ENCODE measurements around the gene VEZT.
"Not testable (repeated sequence)": the region's sequence is repeated elsewhere in the genome, so short reads cannot be mapped to it uniquely, and the experiment has no call there.

The VEZT gene

DNA sequence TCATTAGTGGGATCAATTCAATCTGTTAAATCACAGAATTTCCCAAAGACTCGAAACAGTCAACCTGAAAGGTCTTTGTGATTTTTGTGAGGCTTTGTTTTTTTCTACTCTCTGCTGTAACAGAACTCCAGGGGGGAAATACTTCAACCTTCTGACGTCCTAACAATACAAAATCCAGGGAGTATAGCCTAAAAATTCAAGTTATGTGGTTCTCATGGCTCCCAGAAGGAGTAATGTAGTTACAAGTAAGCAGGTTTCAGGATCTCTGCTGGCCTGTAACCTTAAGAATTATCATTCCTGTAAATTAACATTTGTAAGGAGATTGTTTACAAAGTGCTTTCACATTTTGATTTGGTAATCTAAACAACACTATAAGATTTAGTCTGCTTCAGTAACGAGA lies 39.9 kb downstream of the VEZT start:
- DNase-seq: no peak

GRCh38 chr12:95258151-95258550 lies 40.5 kb downstream of the VEZT start:
- DNase-seq: no peak

- no peak for DNase-seq
These were observed 41.2 kb downstream of the VEZT start for GRCh38 chr12:95258803-95259202.

DNA sequence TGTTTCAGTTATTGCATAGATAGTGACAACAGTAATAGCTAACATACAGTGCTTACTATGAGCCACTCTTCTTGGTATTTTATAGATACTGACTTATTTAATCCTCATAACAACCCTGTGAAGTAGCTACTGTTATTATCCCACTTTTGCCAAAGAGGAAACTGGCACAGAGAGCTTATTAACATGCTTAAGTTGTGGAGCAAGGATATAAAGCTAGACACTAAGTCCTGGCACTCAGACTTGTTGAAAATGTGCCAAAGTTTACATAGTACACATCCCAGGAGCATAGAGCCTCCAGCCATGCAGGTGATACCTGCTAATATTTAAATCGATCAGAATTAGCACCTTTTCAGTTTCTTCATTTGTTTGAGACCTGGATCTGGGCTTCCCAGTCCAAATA lies 41.8 kb downstream of the VEZT start:
- no peak for DNase-seq

GRCh38 chr12:95261109-95261508 lies 43.5 kb downstream of the VEZT start:
- no peak for DNase-seq

DNA sequence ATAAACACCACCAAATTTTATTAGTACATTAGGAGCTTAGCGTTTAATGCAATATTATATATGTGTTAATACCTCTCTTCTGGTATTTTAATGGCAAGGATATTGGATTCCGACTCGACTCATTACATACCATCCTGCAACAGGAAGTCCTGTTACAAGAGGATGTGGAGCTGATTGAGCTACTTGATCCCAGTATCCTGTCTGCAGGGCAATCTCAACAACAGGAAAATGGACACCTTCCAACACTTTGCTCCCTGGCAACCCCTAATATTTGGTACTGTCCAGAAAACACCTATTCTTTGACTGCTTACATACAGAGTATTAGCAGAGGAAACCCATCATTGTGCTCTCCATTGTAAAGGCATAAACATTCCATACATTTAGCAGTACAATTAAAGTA lies 45.2 kb downstream of the VEZT start:
- DNase-seq: no peak

- DNase-seq: no peak
These were observed 48.2 kb downstream of the VEZT start for GRCh38 chr12:95265765-95266164.

DNA sequence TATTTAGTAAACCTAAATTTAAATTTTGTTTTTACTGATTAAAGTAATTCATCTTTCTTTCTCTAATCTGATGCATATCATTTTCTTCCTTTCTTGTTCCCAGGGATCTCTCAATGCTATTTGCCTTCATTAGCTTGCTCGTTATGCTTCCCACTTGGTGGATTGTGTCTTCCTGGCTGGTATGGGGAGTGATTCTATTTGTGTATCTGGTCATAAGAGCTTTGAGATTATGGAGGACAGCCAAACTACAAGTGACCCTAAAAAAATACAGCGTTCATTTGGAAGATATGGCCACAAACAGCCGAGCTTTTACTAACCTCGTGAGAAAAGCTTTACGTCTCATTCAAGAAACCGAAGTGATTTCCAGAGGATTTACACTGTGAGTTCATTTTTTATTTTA lies 48.6 kb downstream of the VEZT start:
- no peak for DNase-seq

- DNase-seq: no peak
These were observed 52.3 kb downstream of the VEZT start for GRCh38 chr12:95269892-95270291.

DNA sequence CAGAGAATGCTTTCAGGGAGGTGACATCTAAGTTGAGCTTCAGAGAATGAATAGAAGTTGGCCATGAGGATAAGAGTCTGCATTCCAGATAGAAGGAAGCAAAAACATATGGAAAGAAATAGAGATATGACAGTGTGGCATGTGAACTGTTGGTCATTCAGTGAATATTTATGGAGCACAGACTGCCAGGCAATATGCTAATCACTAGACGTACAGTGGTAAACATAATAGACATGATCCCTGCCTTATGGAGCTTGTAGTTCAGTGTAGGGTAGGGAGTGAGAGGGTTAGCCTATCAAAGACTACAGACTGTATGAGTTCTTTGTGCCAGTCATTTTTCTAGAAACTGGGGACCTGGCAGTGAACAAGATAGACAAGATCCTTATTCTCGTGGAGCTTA lies 53.9 kb downstream of the VEZT start:
- no peak for DNase-seq

DNA sequence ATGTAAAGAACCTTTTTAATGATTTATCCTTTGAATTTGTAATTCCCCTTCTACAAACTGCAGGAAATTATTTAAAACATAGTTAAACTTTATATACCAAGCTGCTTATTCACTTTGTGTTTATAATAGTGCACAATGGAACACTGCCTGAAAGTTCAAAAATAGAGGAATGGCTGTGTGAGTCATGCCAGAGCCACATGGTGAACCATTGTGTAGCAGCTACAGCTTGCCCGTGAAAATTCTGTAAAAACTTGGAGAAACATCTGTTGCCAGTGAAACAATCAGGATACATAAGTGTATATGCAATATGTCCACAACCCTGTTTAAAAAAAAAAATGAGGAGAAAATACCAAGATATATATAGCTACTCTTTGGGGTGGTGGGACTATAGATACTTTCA lies 59.5 kb downstream of the VEZT start:
- DNase-seq: peak in 3 of 56 donors; percentile 1 to 4 (median 1)

GRCh38 chr12:95279856-95280255 lies 62.2 kb downstream of the VEZT start:
- DNase-seq: no peak

GRCh38 chr12:95282266-95282665 lies 64.7 kb downstream of the VEZT start:
- no peak for DNase-seq

DNA sequence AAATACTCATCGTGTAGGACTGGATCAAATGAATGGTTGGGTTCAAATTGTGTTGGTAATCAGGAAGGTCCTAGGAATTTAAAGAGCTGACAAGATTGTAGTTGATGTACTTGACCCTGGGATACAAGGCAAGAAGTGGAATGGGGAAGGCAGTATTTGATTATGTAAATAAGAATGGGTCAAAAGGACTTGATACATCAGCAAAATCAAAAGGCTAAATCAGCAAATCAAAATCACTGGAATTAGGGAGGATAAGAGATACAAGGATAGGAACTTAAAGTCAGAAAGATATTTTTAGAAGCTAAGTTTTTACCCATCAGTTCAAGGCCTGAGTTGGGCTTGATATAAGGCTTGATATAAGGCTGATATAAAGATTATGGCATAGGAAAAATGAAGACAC lies 65.8 kb downstream of the VEZT start:
- no peak for DNase-seq

GRCh38 chr12:95286713-95287112 lies 69.1 kb downstream of the VEZT start:
- DNase-seq: no peak

- DNase-seq: no peak
These were observed 73.9 kb downstream of the VEZT start for GRCh38 chr12:95291501-95291900.

DNA sequence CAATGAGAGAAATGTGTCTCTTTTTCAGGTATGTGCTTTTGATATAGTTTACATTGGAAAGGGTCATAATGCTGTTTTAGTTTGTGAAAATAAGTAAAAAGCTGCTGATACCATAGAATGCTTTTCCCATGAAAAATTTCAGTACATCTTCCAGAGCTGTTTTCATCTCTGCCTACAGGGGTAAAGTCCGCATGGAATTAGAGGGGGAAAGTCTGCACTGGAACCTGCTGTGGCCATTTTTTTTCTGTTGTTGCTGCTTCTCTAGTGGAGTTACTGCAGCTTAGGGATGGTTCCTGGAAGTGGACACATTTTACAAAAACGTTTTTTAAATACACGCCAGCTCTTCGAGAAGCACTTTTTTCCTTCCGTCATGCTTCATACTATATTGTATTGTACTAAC lies 81.3 kb downstream of the VEZT start:
- no peak for DNase-seq

GRCh38 chr12:95300286-95300685 lies 82.7 kb downstream of the VEZT start:
- no peak for DNase-seq

DNA sequence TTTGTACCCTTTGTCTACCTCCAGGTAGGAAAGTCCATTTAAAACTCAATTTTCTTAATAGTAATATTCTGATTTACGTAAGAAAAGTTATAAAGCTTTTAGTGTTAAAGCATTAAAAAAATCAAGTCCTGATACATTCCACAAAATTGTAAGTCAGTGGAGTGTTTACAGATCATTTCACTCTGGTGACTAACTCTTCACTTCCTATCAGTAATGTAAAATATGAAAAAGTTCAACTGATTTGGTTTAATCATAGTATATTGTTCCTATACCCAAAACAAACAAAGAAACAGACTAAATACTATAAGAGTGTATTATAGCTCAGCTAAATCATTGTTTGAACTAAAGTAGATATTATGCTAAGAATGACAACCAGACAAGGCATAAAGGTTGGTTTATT lies 85.9 kb downstream of the VEZT start:
- DNase-seq: no peak

GRCh38 chr12:95304673-95305198 lies 87.1 kb downstream of the VEZT start:
- DNase-seq: no peak

DNA sequence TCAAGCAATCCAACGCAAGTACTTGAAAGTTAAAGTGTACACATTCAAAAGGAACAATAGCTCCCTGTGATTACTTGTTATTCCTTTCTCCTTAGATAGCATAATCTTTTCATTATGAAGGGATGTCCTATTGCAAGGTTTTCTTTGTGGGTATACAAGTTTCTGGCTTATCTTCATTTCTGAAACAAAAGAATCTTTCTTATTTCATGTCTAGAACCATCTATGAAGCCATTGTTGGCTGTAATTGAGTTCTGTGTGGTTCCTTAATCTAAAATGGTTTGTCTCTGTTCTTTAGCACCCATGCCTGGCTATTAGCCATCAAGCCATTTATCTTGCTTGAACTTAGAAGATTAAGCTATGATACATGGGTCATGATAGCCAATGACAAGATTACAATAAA lies 95.0 kb downstream of the VEZT start:
- DNase-seq: no peak

DNA sequence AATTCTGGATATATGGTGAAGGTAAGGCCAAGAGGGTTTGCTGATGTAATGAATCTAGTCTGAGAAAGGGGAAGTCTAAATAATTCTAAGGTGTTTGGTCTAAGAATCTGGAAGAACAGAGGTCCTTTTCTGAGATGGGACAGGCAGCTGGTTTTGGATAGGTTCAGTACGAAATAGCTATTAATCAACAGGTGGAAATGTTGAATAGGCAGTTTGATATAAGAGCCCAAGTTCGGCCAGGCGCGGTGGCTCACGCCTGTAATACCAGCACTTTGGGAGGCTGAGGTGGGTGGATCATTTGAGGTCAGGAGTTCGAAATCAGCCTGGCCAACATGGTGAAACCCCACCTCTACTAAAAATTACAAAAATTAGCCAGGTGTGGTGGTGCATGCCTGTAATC lies 97.1 kb downstream of the VEZT start:
- DNase-seq: not testable (repeated sequence)

DNA sequence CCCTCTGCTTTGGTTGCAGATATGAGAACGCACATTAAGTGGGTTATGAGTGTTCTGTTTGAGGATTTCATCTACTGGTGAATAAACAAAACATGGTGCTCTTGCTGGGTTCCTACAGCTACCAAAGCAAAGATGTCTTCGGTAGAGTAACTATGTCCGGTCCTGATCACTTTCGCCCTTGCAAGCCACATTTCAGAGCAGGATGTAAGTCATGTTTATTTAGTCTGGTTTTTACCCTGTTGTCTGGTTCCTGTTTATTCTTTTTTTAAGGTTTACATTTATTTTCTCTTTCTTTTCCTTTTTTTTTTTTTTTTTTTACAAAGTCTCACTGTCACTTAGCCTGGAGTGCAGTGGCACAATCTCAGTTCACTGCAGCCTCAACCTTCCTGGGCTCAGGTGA lies 99.2 kb downstream of the VEZT start:
- DNase-seq: no peak

DNA sequence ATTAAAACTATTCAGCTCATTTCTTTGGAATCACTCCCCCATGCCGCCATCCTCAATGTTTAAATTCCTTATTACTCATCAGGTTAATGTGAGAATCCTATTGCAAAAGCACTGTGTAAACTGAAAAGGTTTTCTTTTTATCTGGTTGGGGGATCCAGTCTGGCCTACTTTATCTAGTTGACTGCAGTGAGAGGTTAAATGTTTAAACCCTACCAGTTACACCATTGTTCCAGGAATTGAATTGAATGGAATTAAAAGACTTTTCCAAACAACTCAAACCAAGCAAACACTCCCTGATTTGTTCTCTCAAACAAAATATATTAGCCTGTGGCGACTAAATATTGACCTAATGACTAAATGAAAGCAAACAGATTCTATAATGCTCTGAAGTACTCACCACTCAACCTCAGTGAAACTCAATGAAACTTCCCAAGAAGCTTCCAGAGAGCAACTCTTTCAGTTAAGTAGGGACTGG lies 100.5 kb downstream of the VEZT start:
- no peak for DNase-seq

Data from nucleus accumbens (tissue), 56 donors.